Posterior vena cava (tissue), 2 donors: ENCODE measurements around the gene IL3. TPM values are rescaled to one million over a fixed set of nuclear protein-coding genes. Genes with fewer than 3 reads are reported as not detected.
"Not testable (repeated sequence)": the region's sequence is repeated elsewhere in the genome, so short reads cannot be mapped to it uniquely, and the experiment has no call there.

Experiments used
- DNase-seq: peaks from one replicate; pipeline ENCODE4 v3.0.0-alpha.2; 2020; ENCODE audit warnings: low spot score
- intact Hi-C, 2 donors: fragments of 100-400 bp; cut with DNase I; formaldehyde crosslinking; loops; one replicate each; pipeline versions ENCODE4 v1.14.1 to v1.14.2; 2022 to 2023
- total RNA-seq, 2 donors: library from RNA; stranded (reverse); fragmentation: NEBNext Ultra II Directional; extraction: Animal tissue kit (Norgen Biotek cat#: 25700); gene quantifications; one replicate each; pipeline ENCODE4 v1.2.1, GENCODE V29; 2021
- donor health status: DM: yes; HTN: yes; CAD: no.
- donor health status: DM: yes; HTN: yes; CAD: no.

Gene IL3
- total RNA-seq, 2 donors from 2014 or later: not detected

- DNase-seq: no peak
- intact Hi-C loops: no loop called here
Measured at GRCh38 chr5:132102101-132102701, 41.7 kb downstream of the IL3 start.

DNA sequence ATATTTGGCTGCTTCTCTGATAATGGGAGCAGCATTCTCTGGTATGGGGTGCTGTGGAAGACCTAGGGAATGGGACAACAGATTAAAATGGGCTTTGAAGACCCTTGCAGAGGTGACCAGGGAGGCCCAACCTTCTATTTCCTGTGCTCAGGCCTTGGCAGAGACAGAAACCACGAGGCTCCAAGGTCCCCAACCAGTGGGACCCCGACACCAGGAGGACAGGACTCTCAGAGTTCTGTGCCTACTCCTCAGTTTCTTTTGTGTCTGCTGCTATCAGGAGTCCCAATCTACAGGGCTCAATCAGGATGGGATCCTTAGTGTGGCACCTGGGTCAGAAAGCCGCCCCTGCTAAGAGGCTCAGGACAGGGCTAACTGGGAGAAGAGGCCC, 42.5 kb downstream of the IL3 start:
- intact Hi-C loops: no loop called here
- no peak for DNase-seq

- intact Hi-C loops: no loop called here
- peak; percentile 96 for DNase-seq
Measured at GRCh38 chr5:132103332-132103951, 43.0 kb downstream of the IL3 start.

GRCh38 chr5:132103969-132104391, 43.5 kb downstream of the IL3 start:
- DNase-seq: no peak
- intact Hi-C loops: no loop called here

- no peak for DNase-seq
- intact Hi-C loops: no loop called here
Measured at GRCh38 chr5:132104556-132104955, 44.1 kb downstream of the IL3 start.

DNA sequence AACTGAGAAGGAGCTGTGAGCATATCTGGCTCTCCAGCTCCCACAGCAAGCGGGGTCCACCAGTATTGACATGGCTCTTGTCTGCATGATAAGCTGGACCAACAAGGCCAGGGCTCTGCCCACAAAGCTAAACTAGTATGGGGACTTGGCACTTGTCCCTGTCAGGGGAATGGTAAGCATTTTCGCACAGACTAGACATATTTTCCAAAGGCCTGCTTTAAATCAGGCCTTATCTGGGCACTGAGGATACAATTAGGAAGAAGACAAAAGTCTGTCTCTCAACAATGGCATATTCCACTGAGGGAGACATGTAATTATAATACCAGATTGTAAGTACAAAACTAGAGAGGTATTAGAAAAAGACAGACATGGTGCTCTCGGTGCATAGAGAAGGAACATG, 45.2 kb downstream of the IL3 start:
- DNase-seq: no peak
- intact Hi-C loops: no loop called here

DNA sequence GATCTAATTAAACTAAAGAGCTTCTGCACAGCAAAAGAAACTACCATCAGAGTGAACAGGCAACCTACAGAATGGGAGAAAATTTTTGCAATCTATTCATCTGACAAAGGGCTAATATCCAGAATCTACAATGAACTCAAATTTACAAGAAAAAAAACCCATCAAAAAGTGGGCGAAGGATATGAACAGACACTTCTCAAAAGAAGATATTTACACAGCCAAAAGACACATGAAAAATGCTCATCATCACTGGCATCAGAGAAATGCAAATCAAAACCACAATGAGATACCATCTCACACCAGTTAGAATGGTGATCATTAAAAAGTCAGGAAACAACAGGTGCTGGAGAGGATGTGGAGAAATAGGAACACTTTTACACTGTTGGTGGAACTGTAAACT, 48.0 kb downstream of the IL3 start:
- intact Hi-C loops, DNase-seq: not testable (repeated sequence)

GRCh38 chr5:132108957-132109356, 48.5 kb downstream of the IL3 start:
- intact Hi-C loops, DNase-seq: not testable (repeated sequence)

GRCh38 chr5:132109494-132110053, 49.1 kb downstream of the IL3 start:
- intact Hi-C loops: no loop called here
- no peak for DNase-seq

- intact Hi-C loops: no loop called here
- DNase-seq: no peak
Measured at GRCh38 chr5:132110195-132110594, 49.7 kb downstream of the IL3 start.

DNA sequence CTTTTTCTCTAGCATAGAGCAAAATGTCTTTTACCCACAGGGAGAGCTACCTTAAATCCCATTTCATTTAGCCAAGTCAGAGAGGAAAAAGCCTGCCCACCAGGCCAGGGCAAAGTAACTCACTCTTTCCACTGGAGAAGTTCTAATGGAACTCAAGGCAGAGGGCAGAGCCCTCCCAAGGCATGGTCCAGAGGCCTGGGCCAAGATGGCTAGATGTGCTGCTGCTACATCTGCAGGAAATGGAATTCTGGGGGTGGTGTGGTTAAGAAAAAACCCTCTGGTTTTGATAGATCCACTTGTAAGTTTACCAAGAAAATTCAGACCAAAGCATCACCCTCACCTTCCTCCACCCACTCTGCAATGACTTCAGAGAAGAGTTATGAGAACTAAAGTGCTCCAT, 50.5 kb downstream of the IL3 start:
- intact Hi-C loops: no loop called here

GRCh38 chr5:132112111-132112510, 51.7 kb downstream of the IL3 start:
- intact Hi-C loops: no loop called here
- DNase-seq: no peak

More for the DNA sequence above, 50.5 kb downstream of the IL3 start:
- DNase-seq: no peak

Other genes starting within 250 kb of the IL3 start
- 1 to 10 TPM in 1 of 2 donors, not detected in 1; 1.4 TPM for gene MEIKIN, start 115.0 kb upstream of the IL3 start, total RNA-seq
- gene ACSL6, start 49.0 kb upstream of the IL3 start, total RNA-seq: under 1 TPM; 0.32 to 0.62 TPM
- not detected for gene CSF2, start 13.1 kb downstream of the IL3 start, total RNA-seq
- gene P4HA2, start 167.2 kb downstream of the IL3 start, total RNA-seq: 10 to 100 TPM; 33.2 to 58.8 TPM
- gene PDLIM4, start 197.0 kb downstream of the IL3 start, total RNA-seq: 10 to 100 TPM; 82.5 to 83.2 TPM
- gene SLC22A4, start 233.7 kb downstream of the IL3 start, total RNA-seq: 1 to 10 TPM; 2.5 to 3.1 TPM